ENCODE results near the gene ARID1B. TPM values are rescaled to one million over a fixed set of nuclear protein-coding genes. Genes with fewer than 3 reads are reported as not detected.

Gene ARID1B
- total and polyA plus RNA-seq, 12 donors = 11.2 to 63.2 (median 52.2) TPM

DNA sequence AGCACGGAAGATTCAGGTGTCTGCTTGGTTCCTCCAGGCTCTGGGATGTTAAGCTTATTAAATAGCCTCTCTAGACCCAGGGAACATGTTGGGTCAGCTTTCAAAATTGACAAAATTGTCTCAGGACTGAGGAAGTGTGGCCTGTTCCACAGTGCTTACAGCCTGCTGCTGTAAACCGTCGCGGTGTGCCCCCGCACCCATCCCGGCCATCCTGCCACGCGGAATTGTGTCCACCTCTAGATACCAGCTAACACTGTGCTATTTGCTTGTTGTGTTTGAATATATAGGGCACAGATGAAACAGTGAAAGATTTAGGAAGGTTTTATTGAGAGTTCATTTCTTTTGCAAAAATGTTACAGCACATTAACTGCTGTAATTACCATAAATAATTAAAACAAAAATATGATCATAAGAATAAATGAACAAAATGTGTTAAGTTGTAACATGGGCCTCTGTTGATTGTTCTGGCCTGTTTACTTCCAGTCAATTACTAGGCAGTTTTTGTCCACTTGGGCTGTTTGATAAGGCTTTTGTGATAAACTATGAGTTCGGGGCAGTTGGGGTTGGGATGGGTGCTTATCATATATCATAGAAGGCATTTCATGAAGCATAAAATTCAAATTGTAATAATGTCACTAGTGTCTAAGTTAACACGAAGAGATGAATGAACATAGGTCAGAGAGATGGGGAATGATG lies 77.4 kb downstream of the ARID1B start:
- WGBS, 2 donors = 87% methylated on average over 10 of the region's 10 CpGs

DNA sequence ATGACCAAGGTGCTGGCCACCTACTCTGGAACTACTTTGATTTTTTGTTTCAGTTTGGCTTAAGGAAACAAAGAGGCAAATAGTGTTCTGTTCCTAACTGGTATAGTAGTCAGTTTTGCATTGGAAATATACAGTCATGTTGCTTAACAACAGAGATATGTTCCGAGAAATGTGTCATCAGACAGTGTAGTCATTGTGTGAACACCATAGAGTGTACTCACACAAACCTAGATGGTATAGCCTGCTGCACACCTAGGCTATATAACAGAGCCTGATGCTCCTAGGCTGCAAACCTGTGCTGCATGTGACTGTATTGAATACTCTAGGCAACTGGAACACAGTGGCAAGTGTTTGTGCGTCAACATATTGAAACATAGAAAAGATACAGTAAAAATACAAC lies 80.4 kb downstream of the ARID1B start:
- DNase-seq (no peak), ATAC-seq (peak in 1 of 8 donors; percentile 19)
- intact Hi-C loops (cut with DNase I) = no loop called here
- peaks cover 0 to 85% (median 50%) of the 10 kb centered on the region in 9 donors for H3K4me1 ChIP-seq
- TF ChIP-seq, protein P1, sequence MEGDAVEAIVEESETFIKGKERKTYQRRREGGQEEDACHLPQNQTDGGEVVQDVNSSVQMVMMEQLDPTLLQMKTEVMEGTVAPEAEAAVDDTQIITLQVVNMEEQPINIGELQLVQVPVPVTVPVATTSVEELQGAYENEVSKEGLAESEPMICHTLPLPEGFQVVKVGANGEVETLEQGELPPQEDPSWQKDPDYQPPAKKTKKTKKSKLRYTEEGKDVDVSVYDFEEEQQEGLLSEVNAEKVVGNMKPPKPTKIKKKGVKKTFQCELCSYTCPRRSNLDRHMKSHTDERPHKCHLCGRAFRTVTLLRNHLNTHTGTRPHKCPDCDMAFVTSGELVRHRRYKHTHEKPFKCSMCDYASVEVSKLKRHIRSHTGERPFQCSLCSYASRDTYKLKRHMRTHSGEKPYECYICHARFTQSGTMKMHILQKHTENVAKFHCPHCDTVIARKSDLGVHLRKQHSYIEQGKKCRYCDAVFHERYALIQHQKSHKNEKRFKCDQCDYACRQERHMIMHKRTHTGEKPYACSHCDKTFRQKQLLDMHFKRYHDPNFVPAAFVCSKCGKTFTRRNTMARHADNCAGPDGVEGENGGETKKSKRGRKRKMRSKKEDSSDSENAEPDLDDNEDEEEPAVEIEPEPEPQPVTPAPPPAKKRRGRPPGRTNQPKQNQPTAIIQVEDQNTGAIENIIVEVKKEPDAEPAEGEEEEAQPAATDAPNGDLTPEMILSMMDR (IDR thresholded peaks at IDR 0.05) = no peak
- no peak overlapping the region for H3K4me3 ChIP-seq
- no peaks in the 10 kb centered on the region for H3K9me3 ChIP-seq
- WGBS, 2 donors = 83% methylated on average over 2 of the region's 2 CpGs
- no peaks in the 10 kb centered on the region for H3K36me3 ChIP-seq
- no peaks in the 10 kb centered on the region for H3K27me3 ChIP-seq
- H3K27ac ChIP-seq = no peak overlapping the region

More for the DNA sequence above, 77.4 kb downstream of the ARID1B start:
- H3K4me1 ChIP-seq = peaks cover 10 to 89% (median 70%) of the 10 kb centered on the region in 9 donors
- TF ChIP-seq, protein P1 (IDR thresholded peaks at IDR 0.05) = no peak
- H3K27me3 ChIP-seq = no peaks in the 10 kb centered on the region
- intact Hi-C loops (cut with DNase I) = no loop called here
- H3K36me3 ChIP-seq = no peaks in the 10 kb centered on the region
- ATAC-seq (no peak), DNase-seq (no peak)
- H3K4me3 ChIP-seq = no peak overlapping the region
- peak overlapping the region in 1 of 10 donors; percentile 5 for H3K27ac ChIP-seq
- H3K9me3 ChIP-seq = no peaks in the 10 kb centered on the region

DNA sequence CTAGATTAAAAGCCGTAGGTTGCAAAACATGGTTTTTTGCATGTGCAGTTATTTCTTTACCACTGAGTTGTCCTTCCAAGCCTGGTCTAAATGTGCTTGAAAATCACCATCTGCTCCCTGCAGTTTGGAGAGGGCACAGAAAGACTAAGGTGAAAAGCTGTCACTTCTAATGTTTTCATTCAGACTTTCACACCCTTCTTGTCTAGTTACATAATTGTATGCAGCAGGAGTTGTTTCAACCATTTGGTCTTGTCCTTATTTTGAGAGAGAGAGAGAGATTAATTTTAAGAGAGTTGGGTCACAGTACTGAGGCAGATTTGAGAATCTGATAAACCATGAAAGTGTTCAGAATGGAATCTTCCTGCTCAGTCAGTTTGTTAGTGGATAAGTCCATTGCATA lies 82.5 kb downstream of the ARID1B start:
- TF ChIP-seq, protein P1 (IDR thresholded peaks at IDR 0.05) = no peak
- intact Hi-C loops (cut with DNase I) = no loop called here
- Histone ChIP-seq H3K27ac (no peak overlapping the region), H3K27me3 (no peaks in the 10 kb centered on the region), H3K4me1 (peaks cover 0 to 74% (median 41%) of the 10 kb centered on the region in 9 donors), H3K4me3 (no peak overlapping the region), H3K9me3 (peaks cover 0 to 3% (median 0%) of the 10 kb centered on the region in 11 donors), H3K36me3 (no peaks in the 10 kb centered on the region)
- DNase-seq = no peak
- WGBS, 2 donors = 73 to 86% methylated on average over 1 of the region's 1 CpG
- no peak for ATAC-seq

DNA sequence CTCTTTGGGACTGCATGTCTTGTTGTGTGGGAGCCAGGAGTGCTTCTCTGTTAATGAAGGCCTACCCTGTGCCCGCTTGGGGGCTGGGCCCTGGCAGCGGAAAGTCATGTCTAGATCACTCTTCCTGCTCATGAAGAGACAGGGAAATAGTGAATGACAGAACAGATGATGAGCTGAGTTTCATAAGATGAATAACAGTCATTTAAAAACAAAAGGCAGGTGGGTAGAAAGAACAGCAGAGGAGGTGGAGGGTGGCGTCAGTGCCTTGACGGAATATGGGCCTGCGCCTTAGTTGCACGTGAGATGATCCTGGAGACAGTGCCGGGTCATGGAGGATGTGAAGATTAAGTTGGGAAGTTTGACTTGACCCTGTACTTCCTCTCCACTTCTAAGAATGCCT lies 85.5 kb downstream of the ARID1B start:
- WGBS, 2 donors = 92 to 94% methylated on average over 7 of the region's 7 CpGs
- Histone ChIP-seq H3K9me3 (peaks cover 0 to 8% (median 0%) of the 10 kb centered on the region in 11 donors), H3K36me3 (no peaks in the 10 kb centered on the region), H3K27ac (no peak overlapping the region), H3K4me1 (peaks cover 2 to 81% (median 49%) of the 10 kb centered on the region in 9 donors), H3K27me3 (no peaks in the 10 kb centered on the region), H3K4me3 (no peak overlapping the region)
- DNase-seq (no peak), ATAC-seq (no peak)
- intact Hi-C loops (cut with DNase I) = no loop called here
- TF ChIP-seq, protein P1 (IDR thresholded peaks at IDR 0.05) = no peak

Data from heart right ventricle (tissue), 16 donors.